ENCODE data around the gene ADAMTSL2.

ADAMTSL2 gene

GRCh38 chr9:133508046-133508445, 26.5 kb upstream of the ADAMTSL2 start:
- H3K27ac ChIP-seq (ENCODE audit: low read depth, low read length), result no peak overlapping the region
- TF ChIP-seq CTCF (IDR thresholded peaks at IDR 0.05; ENCODE audit: low read depth, low read length, poor library complexity, severe bottlenecking) (no peak), EZH2phosphoT487 (IDR thresholded peaks at IDR 0.05; ENCODE audit: borderline replicate concordance, low read length) (no peak)
- no peaks in the 10 kb centered on the region for H4K20me1 ChIP-seq (ENCODE audit: control insufficient read depth, insufficient read depth, low read depth, low read length)
- no peaks in the 10 kb centered on the region for H3K9me2 ChIP-seq (replicated peaks; ENCODE audit: control insufficient read depth, low read length)
- H3K4me2 ChIP-seq (ENCODE audit: low read length), result no peak overlapping the region
- no peaks in the 10 kb centered on the region for H3K79me2 ChIP-seq (ENCODE audit: control insufficient read depth, low read length)
- no peaks in the 10 kb centered on the region for H3K27me3 ChIP-seq (ENCODE audit: control insufficient read depth, low read length)
- peaks cover 12% of the 10 kb centered on the region; the same call in 1 of the 2 replicates for H3K9me3 ChIP-seq (ENCODE audit: control insufficient read depth, insufficient read depth, low read length)
- no peaks in the 10 kb centered on the region for H3K36me3 ChIP-seq (ENCODE audit: control insufficient read depth, low read length)
- H3F3A ChIP-seq (ENCODE audit: control insufficient read depth, insufficient read depth), result 0 out of 2 replicates have a peak, but pooled peaks cover 5% of the 10 kb centered on the region
- no peak overlapping the region for H3K4me3 ChIP-seq (ENCODE audit: low read length)
- H3K4me1 ChIP-seq (ENCODE audit: control insufficient read depth, low read length), result no peaks in the 10 kb centered on the region

- no peak overlapping the region for H3K27ac ChIP-seq (ENCODE audit: low read depth, low read length)
- no peak overlapping the region for H3K4me3 ChIP-seq (ENCODE audit: low read length)
- H3K9me2 ChIP-seq (replicated peaks; ENCODE audit: control insufficient read depth, low read length), result no peaks in the 10 kb centered on the region
Observed at GRCh38 chr9:133509179-133510083, 25.1 kb upstream of the ADAMTSL2 start.

GRCh38 chr9:133510926-133511505, 23.5 kb upstream of the ADAMTSL2 start:
- Histone ChIP-seq H3K9me2 (replicated peaks; ENCODE audit: control insufficient read depth, low read length) (no peaks in the 10 kb centered on the region), H3K9me3 (ENCODE audit: control insufficient read depth, insufficient read depth, low read length) (peaks cover 12% of the 10 kb centered on the region; the same call in 1 of the 2 replicates), H3K27me3 (ENCODE audit: control insufficient read depth, low read length) (no peaks in the 10 kb centered on the region), H4K20me1 (ENCODE audit: control insufficient read depth, insufficient read depth, low read depth, low read length) (no peaks in the 10 kb centered on the region), H3F3A (ENCODE audit: control insufficient read depth, insufficient read depth) (0 out of 2 replicates have a peak, but pooled peaks cover 5% of the 10 kb centered on the region), H3K4me3 (ENCODE audit: low read length) (no peak overlapping the region), H3K36me3 (ENCODE audit: control insufficient read depth, low read length) (no peaks in the 10 kb centered on the region), H3K4me2 (ENCODE audit: low read length) (no peak overlapping the region), H3K27ac (ENCODE audit: low read depth, low read length) (no peak overlapping the region), H3K79me2 (ENCODE audit: control insufficient read depth, low read length) (no peaks in the 10 kb centered on the region), H3K4me1 (ENCODE audit: control insufficient read depth, low read length) (no peaks in the 10 kb centered on the region)
- TF ChIP-seq CTCF (IDR thresholded peaks at IDR 0.05; ENCODE audit: low read depth, low read length, poor library complexity, severe bottlenecking), result no peak
- no peak for TF ChIP-seq EZH2phosphoT487 (IDR thresholded peaks at IDR 0.05; ENCODE audit: borderline replicate concordance, low read length)

More at GRCh38 chr9:133509179-133510083, 25.1 kb upstream of the ADAMTSL2 start:
- TF ChIP-seq EZH2phosphoT487 (IDR thresholded peaks at IDR 0.05; ENCODE audit: borderline replicate concordance, low read length), result no peak
- TF ChIP-seq CTCF (IDR thresholded peaks at IDR 0.05; ENCODE audit: low read depth, low read length, poor library complexity, severe bottlenecking), result no peak
- no peaks in the 10 kb centered on the region for H3K36me3 ChIP-seq (ENCODE audit: control insufficient read depth, low read length)
- no peaks in the 10 kb centered on the region for H3K79me2 ChIP-seq (ENCODE audit: control insufficient read depth, low read length)
- no peak overlapping the region for H3K4me2 ChIP-seq (ENCODE audit: low read length)
- peaks cover 12% of the 10 kb centered on the region; the same call in 1 of the 2 replicates for H3K9me3 ChIP-seq (ENCODE audit: control insufficient read depth, insufficient read depth, low read length)
- H3F3A ChIP-seq (ENCODE audit: control insufficient read depth, insufficient read depth), result 0 out of 2 replicates have a peak, but pooled peaks cover 5% of the 10 kb centered on the region
- no peaks in the 10 kb centered on the region for H4K20me1 ChIP-seq (ENCODE audit: control insufficient read depth, insufficient read depth, low read depth, low read length)
- H3K4me1 ChIP-seq (ENCODE audit: control insufficient read depth, low read length), result no peaks in the 10 kb centered on the region
- H3K27me3 ChIP-seq (ENCODE audit: control insufficient read depth, low read length), result no peaks in the 10 kb centered on the region

Data from DOHH2 (cell line).